CD4-positive, alpha-beta T cell treated with Interleukin-6 for 4 hours (primary cell): Measurements from ENCODE around the gene GSDME.
A peak's percentile ranks its signal among the peaks of the same experiment; 100 is the strongest.

ENCODE experiments used
- DNase-seq: peaks from one replicate; pipeline ENCODE4 v3.0.0-alpha.2; 2020; ENCODE audit warnings: mixed read lengths

GSDME gene

GRCh38 chr7:24769014-24769830 lies 12.0 kb upstream of the GSDME start:
- DNase-seq, result no peak

GRCh38 chr7:24767878-24768569 lies 10.8 kb upstream of the GSDME start:
- DNase-seq, result no peak

DNA sequence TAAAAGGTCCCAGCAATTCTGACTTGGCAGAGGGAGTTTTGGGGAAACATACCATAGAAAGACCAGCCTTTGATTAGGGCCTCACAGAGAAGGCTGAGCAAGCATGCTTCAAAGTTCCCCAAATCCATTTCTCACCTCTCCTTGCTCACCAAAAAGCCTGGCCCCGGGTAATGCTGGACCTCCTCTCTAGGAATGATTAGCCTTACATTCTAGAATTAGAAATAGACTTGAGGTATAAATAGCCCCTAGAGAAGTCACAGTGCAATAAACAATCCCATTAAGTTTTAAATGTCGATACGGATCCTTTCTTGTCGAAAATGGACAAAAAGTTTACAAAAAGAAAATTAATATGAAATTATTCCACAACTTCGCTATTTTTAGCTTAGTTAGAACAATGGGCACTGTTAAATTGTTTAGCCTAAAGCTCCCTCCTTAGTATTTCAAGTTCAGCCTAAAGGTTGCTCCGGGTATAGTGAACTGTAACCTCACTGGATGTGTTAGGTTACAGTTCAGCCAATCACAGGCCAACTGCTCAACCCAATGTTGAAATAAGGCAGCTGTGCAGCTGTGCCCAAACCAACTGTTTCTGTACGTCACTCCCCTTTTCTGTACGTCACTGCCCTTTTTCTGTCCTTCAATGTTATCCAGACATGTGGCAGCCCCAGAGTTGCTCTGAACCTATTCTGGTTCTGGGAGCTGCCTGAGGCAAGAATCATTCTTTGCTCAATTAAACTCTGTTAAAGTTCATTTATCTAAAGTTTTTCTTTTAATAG lies 7.9 kb upstream of the GSDME start:
- no peak for DNase-seq

DNA sequence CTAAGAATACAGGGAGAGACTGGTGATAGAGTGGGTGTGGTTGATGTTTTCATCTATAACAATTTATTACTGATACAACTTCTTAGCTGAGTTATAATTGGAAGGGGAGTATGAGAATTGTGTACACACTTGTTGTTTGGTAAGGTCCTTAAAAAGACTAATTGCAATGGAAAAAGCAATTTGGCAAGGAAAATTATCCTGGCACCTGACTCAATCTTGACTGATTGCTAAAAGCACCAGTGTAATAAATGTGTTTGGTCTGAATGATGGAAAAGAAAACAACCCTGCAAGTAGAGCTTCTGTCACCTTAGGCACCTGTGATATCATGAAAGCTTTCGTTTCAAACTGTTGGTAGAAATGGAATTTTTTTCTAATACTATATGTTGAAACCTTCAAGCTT lies 6.7 kb upstream of the GSDME start:
- no peak for DNase-seq

- DNase-seq, result no peak
Measured at GRCh38 chr7:24763303-24763901, 6.1 kb upstream of the GSDME start.

DNA sequence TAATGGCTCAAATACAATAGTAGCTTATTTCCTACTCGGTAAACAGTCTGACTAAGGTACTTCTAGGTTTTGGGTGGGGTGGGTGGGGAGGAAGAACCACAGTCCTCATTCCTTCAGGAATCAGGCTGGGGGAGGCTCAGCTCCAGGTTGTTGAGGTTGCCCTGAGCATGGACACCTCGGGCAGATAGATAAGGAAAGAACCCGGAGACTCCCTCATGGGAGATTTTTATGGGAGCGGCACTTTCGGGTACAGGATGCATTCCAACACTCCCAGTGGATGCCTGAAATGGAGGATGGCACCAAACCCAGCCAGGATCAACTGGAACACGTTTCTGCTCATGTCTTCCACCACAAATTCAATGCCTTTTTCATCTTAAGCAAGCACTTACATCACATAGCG lies 5.5 kb upstream of the GSDME start:
- no peak for DNase-seq

- no peak for DNase-seq
Measured at GRCh38 chr7:24760968-24761367, 3.7 kb upstream of the GSDME start.

GRCh38 chr7:24756545-24757352 lies 515 bp downstream of the GSDME start:
- DNase-seq, result peak; percentile 24

DNA sequence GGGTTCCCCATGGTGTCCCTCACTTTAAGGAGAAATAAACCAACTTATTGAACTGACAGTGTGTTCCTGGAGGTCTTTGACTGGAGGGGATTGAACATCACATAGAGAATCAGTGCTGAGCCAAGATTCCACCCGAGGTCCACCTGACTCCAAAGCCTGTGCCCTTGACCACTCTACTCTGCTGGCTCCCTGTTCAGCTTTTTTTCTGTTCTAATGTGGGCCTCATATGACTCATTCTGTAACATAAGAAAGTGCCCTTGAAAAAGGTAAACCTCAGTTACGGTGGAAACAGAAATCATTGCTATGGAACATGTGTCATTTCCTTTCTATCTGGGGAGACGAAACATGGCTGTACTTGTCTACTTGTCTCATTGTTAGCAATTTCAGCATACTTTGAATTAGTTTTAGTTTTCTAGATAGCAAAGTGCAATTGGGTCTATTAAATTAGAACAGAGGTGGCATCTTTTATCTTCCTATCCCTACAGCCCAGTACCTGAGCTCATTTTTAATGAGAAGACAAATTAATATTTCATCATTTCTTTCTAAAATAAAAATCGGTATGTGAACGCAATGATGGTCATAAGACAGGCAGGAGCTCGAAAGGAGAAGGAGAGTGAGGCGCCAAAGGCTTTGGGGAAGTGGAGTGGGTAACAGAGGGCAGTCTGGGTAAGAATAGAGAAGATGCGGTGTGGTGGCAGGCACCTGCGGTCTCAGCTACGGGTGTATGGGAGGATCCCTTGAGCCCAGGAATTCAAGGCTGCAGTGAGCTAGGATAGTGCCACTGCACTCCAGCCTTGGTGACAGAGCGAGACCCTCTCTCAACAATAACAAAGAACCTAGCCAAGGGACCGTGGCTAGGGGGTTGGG lies 1.5 kb downstream of the GSDME start:
- no peak for DNase-seq

DNA sequence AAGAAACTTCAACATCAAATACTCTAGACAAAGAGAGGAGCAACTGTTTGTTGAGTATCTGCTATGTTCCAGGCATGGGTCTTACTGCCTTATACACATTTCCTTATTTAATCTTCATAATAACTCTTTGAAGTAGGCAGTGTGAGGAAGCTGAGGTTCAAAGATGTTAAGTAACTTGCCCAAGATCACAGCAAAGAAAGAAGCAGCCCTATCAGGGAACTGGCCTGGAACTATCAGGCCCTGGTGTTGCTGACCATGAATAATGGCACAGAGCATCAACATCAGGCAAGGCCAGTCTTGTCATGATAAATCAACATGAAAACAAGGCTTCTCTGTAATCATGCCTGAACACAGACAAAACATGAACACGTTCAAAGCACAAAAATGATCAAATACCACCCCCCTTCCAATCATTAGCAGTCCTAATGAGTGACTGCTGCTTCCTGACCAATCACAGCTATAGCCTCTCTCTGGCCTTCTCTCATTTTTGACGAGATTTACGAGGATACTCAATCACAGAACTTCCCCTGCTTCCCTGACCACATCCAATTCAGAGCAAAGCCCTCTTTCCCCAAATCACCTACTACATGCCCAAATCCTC lies 2.3 kb downstream of the GSDME start:
- DNase-seq, result no peak

GRCh38 chr7:24752073-24752800 lies 5.0 kb downstream of the GSDME start:
- no peak for DNase-seq

GRCh38 chr7:24751484-24751883 lies 5.8 kb downstream of the GSDME start:
- no peak for DNase-seq

- DNase-seq, result no peak
Measured at GRCh38 chr7:24750441-24751055, 6.7 kb downstream of the GSDME start.

GRCh38 chr7:24748521-24748920 lies 8.7 kb downstream of the GSDME start:
- DNase-seq, result no peak

- no peak for DNase-seq
Measured at GRCh38 chr7:24745355-24745754, 11.9 kb downstream of the GSDME start.

DNA sequence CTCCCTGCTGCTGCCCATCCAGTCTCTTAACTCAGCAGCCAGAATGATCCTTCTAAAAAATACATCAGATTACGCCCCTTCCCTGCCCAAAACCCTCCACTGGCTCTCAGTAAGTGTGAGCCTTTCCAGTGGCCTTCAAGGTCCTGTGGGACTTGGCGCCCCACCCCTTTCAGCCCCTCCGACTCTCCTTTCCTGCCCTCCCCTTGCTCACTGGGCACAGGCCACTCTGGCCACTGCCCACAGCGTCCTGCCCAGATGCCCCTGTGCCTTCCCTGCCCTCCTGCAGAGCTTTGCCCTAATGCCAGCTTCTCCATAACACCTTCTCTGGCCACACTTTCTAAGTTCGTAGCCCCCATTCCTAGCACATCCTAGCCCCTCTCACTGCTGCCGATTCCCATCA lies 13.8 kb downstream of the GSDME start:
- DNase-seq, result no peak

- no peak for DNase-seq
Measured at GRCh38 chr7:24742506-24743162, 14.6 kb downstream of the GSDME start.

- DNase-seq, result no peak
Measured at GRCh38 chr7:24741679-24742505, 15.4 kb downstream of the GSDME start.
